ENCODE results near the gene TNFRSF11A. TPM values are rescaled to one million over a fixed set of nuclear protein-coding genes. Genes with fewer than 3 reads are reported as not detected.

The TNFRSF11A gene
- total RNA-seq, 1 donor from 2014 or later = 22.9 TPM

Other genes starting within 250 kb of the TNFRSF11A start
- gene PIGN, start 138.3 kb upstream of the TNFRSF11A start, total RNA-seq = 28.5 and 36.1 TPM in 2 replicates
- gene RELCH, start 138.1 kb upstream of the TNFRSF11A start, total RNA-seq = 32.6 and 34.5 TPM in 2 replicates
- gene ZCCHC2, start 197.7 kb downstream of the TNFRSF11A start, total RNA-seq = 55.7 and 58.8 TPM in 2 replicates